Body of pancreas (tissue), 4 donors: ENCODE results near the gene ZNF442.

Experiments used
- POLR2A ChIP-seq, 3 donors: fragments of 450-650 bp; IDR thresholded peaks; one replicate each; pipeline ENCODE4 v1.6.1; 2016; ENCODE audit warnings: antibody characterized with exemption in 3 of 3, mild to moderate bottlenecking in 2 of 3
- TF ChIP-seq, protein P1 (sequence below), 7 experiments: fragments of 450-650 bp in 4 of 7; fragments of 200-600 bp in 3 of 7; sonication (generic) in 3 of 7; IDR thresholded peaks; one replicate each; pipeline ENCODE4 v1.5.1; 2016 to 2019; ENCODE audit warnings: antibody characterized with exemption in 7 of 7

DNA sequence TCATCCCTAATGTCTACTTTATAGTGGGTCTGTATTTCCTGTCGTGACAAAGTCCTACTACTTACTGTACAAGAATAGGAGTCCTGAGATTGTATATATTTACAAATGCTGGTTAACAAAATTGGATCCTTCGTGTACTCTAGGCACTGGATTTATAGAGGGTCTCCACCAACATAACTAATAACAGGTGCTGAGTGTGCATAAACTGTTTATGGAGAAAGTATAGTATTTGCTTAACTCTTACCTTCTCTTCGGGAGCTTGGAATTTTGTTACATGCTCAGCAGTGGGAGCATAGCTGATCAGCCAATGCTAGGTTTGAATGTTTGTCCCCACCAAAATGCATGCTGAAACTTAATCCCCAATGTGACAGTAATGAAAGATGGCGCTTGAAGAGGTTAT is 12.1 kb downstream of the ZNF442 start:
- TF ChIP-seq, protein P1, sequence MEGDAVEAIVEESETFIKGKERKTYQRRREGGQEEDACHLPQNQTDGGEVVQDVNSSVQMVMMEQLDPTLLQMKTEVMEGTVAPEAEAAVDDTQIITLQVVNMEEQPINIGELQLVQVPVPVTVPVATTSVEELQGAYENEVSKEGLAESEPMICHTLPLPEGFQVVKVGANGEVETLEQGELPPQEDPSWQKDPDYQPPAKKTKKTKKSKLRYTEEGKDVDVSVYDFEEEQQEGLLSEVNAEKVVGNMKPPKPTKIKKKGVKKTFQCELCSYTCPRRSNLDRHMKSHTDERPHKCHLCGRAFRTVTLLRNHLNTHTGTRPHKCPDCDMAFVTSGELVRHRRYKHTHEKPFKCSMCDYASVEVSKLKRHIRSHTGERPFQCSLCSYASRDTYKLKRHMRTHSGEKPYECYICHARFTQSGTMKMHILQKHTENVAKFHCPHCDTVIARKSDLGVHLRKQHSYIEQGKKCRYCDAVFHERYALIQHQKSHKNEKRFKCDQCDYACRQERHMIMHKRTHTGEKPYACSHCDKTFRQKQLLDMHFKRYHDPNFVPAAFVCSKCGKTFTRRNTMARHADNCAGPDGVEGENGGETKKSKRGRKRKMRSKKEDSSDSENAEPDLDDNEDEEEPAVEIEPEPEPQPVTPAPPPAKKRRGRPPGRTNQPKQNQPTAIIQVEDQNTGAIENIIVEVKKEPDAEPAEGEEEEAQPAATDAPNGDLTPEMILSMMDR (IDR thresholded peaks at IDR 0.05): no peak
- TF ChIP-seq POLR2A (IDR thresholded peaks at IDR 0.05): no peak
